Upper lobe of left lung (tissue), 4 donors: ENCODE measurements around the gene PRTFDC1.
A peak's percentile ranks its signal among the peaks of the same experiment; 100 is the strongest.

Experiments used
- CTCF ChIP-seq, 6 experiments: fragments of 450-650 bp in 4 of 6; fragments of 200-600 bp in 2 of 6; sonication (generic) in 2 of 6; IDR thresholded peaks; one replicate each; pipeline ENCODE4 v1.5.1; 2016 to 2019; ENCODE audit warnings: antibody characterized with exemption in 6 of 6
- EP300 ChIP-seq, 4 donors: sonication (generic); formaldehyde crosslinking; IDR thresholded peaks; one replicate each; pipeline ENCODE4 v1.5.1; 2017; ENCODE audit warnings: antibody characterized with exemption in 4 of 4, control low read depth in 2 of 4
- POLR2A ChIP-seq, 4 donors: fragments of 450-650 bp; IDR thresholded peaks; one replicate each; pipeline ENCODE4 v1.5.1; 2016 to 2017; ENCODE audit warnings: antibody characterized with exemption in 4 of 4, mild to moderate bottlenecking in 2 of 4
- POLR2AphosphoS5 ChIP-seq, 2 donors: sonication (generic); formaldehyde crosslinking; IDR thresholded peaks; one replicate each; pipeline ENCODE4 v1.5.1; 2017; ENCODE audit warnings: antibody characterized with exemption in 2 of 2

- peak in 1 of 4 donors; percentile 30 for TF ChIP-seq EP300 (IDR thresholded peaks at IDR 0.05)
- no peak for TF ChIP-seq CTCF (IDR thresholded peaks at IDR 0.05)
- peak; percentile 37 to 65 for TF ChIP-seq POLR2AphosphoS5 (IDR thresholded peaks at IDR 0.05)
- no peak for TF ChIP-seq POLR2A (IDR thresholded peaks at IDR 0.05)
Observed at GRCh38 chr10:24920907-24921881, 31.2 kb downstream of the PRTFDC1 start.
